Measurements from ENCODE around the gene CARM1. TPM values are rescaled to one million over a fixed set of nuclear protein-coding genes. Genes with fewer than 3 reads are reported as not detected.

CARM1 gene
- total and polyA plus RNA-seq, 2 of the 13 experiments (the other 11 are each of a cell fraction or from before 2014, with no cell fraction given): 27.6 to 55.8 TPM

- TF ChIP-seq, protein P1, sequence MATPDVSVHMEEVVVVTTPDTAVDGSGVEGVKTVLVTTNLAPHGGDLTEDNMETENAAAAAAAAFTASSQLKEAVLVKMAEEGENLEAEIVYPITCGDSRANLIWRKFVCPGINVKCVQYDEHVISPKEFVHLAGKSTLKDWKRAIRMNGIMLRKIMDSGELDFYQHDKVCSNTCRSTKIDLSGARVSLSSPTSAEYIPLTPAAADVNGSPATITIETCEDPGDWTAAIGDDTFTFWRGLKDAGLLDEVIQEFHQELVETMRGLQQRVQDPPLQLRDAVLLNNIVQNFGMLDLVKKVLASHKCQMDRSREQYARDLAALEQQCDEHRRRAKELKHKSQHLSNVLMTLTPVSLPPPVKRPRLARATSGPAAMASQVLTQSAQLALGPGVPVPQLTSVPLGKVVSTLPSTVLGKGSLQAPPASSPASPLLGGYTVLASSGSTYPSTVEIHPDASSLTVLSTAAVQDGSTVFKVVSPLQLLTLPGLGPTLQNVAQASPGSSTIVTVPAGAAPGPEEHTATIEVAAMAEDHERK (CRISPR knock-in tag; IDR thresholded peaks at IDR 0.05; ENCODE audit: low read depth): no peak
- no peak for TF ChIP-seq ZNF276 (CRISPR knock-in tag; IDR thresholded peaks at IDR 0.05; ENCODE audit: low read depth)
- TF ChIP-seq PRPF4 (IDR thresholded peaks at IDR 0.05; ENCODE audit: low read depth, low read length, poor library complexity, severe bottlenecking): peak; percentile 38
- TF ChIP-seq HDAC6 (IDR thresholded peaks at IDR 0.05; ENCODE audit: low read depth, low read length): no peak
- no peak for TF ChIP-seq PLSCR1 (CRISPR knock-in tag; IDR thresholded peaks at IDR 0.05; ENCODE audit: borderline replicate concordance)
- TF ChIP-seq, protein P2, sequence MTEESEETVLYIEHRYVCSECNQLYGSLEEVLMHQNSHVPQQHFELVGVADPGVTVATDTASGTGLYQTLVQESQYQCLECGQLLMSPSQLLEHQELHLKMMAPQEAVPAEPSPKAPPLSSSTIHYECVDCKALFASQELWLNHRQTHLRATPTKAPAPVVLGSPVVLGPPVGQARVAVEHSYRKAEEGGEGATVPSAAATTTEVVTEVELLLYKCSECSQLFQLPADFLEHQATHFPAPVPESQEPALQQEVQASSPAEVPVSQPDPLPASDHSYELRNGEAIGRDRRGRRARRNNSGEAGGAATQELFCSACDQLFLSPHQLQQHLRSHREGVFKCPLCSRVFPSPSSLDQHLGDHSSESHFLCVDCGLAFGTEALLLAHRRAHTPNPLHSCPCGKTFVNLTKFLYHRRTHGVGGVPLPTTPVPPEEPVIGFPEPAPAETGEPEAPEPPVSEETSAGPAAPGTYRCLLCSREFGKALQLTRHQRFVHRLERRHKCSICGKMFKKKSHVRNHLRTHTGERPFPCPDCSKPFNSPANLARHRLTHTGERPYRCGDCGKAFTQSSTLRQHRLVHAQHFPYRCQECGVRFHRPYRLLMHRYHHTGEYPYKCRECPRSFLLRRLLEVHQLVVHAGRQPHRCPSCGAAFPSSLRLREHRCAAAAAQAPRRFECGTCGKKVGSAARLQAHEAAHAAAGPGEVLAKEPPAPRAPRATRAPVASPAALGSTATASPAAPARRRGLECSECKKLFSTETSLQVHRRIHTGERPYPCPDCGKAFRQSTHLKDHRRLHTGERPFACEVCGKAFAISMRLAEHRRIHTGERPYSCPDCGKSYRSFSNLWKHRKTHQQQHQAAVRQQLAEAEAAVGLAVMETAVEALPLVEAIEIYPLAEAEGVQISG (CRISPR knock-in tag; IDR thresholded peaks at IDR 0.05): no peak
- no peak for TF ChIP-seq ZNF841 (CRISPR knock-in tag; IDR thresholded peaks at IDR 0.05; ENCODE audit: borderline replicate concordance)
- 0 out of 2 replicates have a peak, but pooled peaks have one; percentile 40 for TF ChIP-seq ZNF770 (CRISPR knock-in tag; IDR thresholded peaks at IDR 0.05)
- TF ChIP-seq AKAP8 (CRISPR knock-in tag; IDR thresholded peaks at IDR 0.05): no peak
- 0 out of 2 replicates have a peak, but pooled peaks have one; percentile 86 for TF ChIP-seq ZNF441 (CRISPR knock-in tag; IDR thresholded peaks at IDR 0.05; ENCODE audit: borderline replicate concordance)
- TF ChIP-seq KLF16 (CRISPR knock-in tag; IDR thresholded peaks at IDR 0.05): no peak
- no peak for TF ChIP-seq NR3C1 (CRISPR knock-in tag; IDR thresholded peaks at IDR 0.05)
- no peak for TF ChIP-seq ZNF607 (CRISPR knock-in tag; IDR thresholded peaks at IDR 0.05; ENCODE audit: borderline replicate concordance)
- no peak for TF ChIP-seq PAF1 (CRISPR knock-in tag; IDR thresholded peaks at IDR 0.05)
- TF ChIP-seq ZNF572 (CRISPR knock-in tag; IDR thresholded peaks at IDR 0.05): 0 out of 2 replicates have a peak, but pooled peaks have one; percentile 32
- no peak for TF ChIP-seq JUND (CRISPR knock-in tag; IDR thresholded peaks at IDR 0.05)
- TF ChIP-seq GATAD2A (CRISPR knock-in tag; IDR thresholded peaks at IDR 0.05): 0 out of 2 replicates have a peak, but pooled peaks have one; percentile 8
- TF ChIP-seq, protein P3, sequence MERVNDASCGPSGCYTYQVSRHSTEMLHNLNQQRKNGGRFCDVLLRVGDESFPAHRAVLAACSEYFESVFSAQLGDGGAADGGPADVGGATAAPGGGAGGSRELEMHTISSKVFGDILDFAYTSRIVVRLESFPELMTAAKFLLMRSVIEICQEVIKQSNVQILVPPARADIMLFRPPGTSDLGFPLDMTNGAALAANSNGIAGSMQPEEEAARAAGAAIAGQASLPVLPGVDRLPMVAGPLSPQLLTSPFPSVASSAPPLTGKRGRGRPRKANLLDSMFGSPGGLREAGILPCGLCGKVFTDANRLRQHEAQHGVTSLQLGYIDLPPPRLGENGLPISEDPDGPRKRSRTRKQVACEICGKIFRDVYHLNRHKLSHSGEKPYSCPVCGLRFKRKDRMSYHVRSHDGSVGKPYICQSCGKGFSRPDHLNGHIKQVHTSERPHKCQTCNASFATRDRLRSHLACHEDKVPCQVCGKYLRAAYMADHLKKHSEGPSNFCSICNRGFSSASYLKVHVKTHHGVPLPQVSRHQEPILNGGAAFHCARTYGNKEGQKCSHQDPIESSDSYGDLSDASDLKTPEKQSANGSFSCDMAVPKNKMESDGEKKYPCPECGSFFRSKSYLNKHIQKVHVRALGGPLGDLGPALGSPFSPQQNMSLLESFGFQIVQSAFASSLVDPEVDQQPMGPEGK (CRISPR knock-in tag; IDR thresholded peaks at IDR 0.05): peak; percentile 58; the same call in 1 of the 2 replicates
These were observed 825 bp upstream of the CARM1 start (continued) for GRCh38 chr19:10870501-10870954.
